Breast epithelium (tissue), 3 donors: Measurements from ENCODE around the gene CDR2.

Experiments
- CTCF ChIP-seq, 3 donors: fragments of 450-650 bp; IDR thresholded peaks; one replicate each; pipeline ENCODE4 v1.5.1; 2016 to 2017; ENCODE audit warnings: antibody characterized with exemption in 3 of 3, mild to moderate bottlenecking in 3 of 3, moderate library complexity in 3 of 3
- POLR2A ChIP-seq: fragments of 450-650 bp; IDR thresholded peaks from one replicate; pipeline ENCODE4 v1.6.1; 2016; ENCODE audit warnings: antibody characterized with exemption, mild to moderate bottlenecking, moderate library complexity
- POLR2AphosphoS5 ChIP-seq, 3 donors: sonication (generic); formaldehyde crosslinking; IDR thresholded peaks; one replicate each; pipeline ENCODE4 v1.6.1; 2017; ENCODE audit warnings: antibody characterized with exemption in 3 of 3

- TF ChIP-seq CTCF (IDR thresholded peaks at IDR 0.05): no peak
- no peak for TF ChIP-seq POLR2AphosphoS5 (IDR thresholded peaks at IDR 0.05)
- TF ChIP-seq POLR2A: no peak
These were observed 21.7 kb downstream of the CDR2 start for GRCh38 chr16:22352723-22353122.
